Measurements from ENCODE around the gene SLMAP. TPM values are rescaled to one million over a fixed set of nuclear protein-coding genes. Genes with fewer than 3 reads are reported as not detected.
"Not testable (repeated sequence)": the region's sequence is repeated elsewhere in the genome, so short reads cannot be mapped to it uniquely, and the experiment has no call there.

The SLMAP gene
- polyA plus RNA-seq, 12 donors: 48.9 to 102 (median 70.8) TPM; not detected in 1

DNA sequence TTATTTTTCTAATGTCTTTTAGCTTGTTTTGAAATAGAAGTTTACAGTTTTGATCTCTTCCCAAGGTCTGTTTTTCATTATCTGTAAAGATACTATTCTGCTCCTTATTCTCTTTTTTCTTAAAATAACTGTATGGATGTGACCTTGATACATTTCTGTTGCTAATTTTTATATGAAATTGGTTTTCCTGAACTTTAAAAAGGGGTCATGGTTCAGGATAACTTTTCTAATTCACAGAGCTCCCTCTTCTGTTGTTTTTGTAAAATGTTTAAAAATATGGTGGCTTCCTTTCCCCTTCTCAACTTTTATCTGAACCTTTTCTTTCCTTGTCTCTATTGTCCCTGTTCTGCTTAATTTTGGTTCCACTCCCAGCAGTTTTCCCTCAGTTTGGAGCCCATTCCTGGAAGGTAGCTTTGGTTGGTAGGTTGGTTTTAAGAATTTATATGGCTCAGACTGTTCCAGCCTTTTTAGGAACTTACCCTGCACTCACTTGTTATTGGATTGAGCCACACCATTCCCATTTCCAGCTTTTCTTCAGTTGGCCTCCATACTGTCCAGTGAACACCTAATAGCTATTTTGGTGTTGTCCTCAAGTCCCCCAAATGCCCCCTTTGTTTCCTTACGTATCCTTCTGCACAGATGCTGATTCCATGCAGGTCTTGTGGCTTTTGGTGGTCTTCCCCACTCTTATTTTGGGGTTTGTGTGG is 70.3 kb downstream of the SLMAP start:
- no peak for DNase-seq

DNA sequence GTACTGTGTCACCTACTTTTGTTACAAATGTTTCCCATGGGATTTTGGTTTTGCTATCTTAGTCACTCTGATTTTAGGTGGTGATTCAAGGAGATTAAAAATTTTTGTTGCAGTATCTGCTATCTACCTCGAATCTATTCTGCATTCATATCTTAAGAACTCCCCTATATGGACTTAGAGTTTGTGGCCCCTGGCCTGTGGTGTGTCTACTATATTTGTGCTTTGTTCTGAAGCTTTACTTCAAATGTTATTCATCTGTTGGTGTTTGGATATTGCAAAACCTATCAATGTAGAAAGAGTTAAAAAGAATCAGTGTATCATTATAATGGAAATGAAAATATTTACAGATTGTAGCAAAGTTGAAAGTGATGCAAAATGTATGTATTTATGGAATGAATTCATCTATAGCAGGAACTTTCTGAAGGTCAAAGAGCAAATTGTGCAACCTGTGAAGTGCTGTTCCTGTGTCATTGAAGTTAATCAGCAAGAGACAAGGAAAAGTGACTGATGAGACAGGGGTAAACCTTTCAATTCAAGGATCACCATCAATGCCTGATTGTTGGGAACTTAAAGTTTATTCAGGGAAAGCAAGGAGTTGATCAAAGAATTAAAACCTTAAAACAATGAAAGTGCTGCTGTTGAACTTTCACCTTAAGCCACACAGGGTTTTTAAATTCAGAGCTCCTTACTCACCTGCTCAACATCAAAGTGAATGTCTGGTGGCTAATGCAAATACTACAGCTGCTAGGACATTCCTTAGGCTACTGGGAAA is 71.0 kb downstream of the SLMAP start:
- DNase-seq: no peak

DNA sequence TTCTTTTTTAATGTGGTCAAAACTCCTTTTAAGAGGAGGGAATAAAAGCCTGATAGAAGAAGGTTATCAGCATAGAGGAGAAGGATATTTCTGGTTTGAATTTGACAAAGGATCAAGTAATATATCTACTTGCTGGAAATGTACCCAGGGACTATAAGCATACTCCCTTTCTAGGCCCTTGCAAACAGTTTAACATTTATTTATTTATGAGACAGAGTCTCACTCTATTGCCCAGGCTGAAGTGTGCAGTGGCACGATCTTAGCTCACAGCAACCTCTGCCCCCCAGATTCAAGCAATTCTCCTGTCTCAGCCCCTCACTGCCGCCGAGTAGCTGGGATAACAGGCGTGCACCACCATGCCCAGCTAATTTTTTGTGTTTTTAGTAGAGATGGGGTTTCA is 71.6 kb downstream of the SLMAP start:
- no peak for DNase-seq

DNA sequence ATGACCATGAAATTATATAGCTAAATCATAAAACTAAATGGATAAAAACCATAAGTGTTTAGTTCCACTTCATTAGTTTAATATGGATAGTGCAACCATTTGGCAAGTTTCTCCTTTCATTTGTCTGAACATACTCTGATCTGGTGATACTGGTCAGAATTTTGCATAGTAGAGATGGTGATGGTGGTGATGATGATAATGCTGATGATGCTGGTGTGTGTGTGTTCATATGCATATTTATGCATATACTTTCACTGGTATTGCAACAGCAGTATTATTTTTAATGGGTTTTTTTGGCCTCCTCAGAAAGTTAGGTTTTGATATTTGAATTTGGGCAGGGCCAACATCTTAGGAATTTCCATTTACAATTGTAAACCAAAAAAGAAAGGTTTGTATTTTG is 76.4 kb downstream of the SLMAP start:
- no peak for DNase-seq

DNA sequence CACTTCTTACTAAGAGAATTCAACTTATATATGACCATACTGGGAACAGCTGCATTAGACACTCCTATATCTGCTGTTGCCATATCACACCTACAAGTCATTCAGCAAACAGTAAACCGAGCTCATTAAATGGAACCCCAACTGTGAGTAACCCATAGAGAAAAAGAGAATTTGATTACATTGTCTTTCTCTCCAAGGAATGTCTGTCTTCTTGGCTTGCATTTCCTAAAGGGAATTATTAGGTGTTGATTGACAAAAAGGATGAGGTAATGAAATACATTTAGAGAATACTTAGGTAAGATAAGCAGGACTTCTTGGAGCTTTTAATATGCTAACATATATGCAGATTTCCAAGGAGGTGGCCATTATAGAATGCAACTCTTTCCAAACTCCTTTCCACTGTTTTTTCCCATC is 76.8 kb downstream of the SLMAP start:
- DNase-seq: no peak

DNA sequence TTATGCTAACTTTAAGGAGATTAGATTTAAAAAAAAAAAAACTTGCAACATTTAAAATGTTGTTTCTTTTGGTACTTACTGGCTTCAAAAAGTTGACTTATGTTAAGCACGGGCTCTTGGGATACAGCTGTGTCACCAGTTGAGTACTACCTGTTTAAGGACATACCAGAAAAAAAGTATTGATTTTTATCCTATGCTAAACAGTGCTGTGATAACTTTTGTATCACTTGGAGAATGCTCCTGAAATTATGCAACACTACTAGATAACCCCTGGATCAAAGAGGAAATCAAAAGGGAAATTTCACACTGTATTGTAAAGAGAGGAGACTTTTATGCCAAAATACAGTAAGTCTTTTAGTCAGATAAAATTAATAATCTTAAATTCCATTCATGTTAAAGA is 77.7 kb downstream of the SLMAP start:
- DNase-seq: no peak

DNA sequence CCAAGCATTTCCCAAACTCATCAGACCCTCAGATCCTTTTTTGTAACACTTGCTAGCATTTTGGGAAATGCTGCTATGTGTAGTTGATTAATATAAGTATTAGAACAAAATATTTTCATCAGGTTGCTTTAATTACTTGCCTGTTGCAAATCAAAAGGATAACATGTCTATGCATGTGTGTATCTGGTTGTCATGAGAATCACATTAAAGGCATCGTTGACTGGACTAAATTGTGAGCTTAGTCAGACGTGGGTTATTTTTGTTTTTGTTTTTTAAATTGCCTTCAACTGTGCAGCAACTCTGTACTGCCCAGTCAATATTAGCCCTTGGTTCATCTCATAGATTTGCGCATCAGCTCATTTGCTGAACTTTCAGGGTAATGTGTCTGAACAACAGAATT is 81.6 kb downstream of the SLMAP start:
- DNase-seq: no peak

DNA sequence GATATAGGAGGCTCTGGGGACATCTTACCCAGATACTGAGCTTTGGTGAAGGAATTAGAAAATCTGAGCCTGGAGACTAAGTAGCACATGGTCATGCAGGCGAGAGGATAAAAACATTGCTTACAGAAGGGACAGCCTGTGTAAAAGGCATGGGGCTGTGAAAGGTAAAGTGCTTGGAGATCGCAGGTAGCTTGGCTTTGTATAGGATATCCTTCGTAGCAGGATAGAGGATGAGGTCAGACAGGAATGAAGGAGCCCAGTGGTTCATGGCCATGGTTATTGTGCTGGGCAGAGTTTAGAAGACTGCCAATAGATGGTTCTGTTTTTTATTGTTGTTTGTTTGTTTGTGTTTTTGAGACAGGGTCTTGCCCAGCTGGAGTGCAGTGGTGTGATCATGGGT is 82.5 kb downstream of the SLMAP start:
- no peak for DNase-seq

DNA sequence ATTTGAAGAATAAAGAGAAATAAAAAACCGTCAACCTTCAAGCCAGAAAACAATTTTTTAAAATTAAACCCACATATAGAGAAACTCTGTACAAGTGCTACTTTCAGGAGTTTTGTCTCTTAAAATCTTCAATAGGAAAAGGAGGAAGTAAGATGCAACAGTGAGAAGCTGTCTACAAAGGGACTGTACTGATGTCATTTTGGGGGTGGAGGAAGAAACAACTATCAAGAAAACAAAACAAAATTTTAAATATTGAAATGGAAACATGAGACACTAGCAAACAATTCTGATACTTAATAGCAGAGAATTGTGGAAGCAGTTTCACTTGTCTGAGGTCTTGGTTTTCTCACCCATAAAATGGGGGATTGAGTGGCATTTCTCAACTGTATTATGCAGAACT is 84.4 kb downstream of the SLMAP start:
- DNase-seq: no peak

DNA sequence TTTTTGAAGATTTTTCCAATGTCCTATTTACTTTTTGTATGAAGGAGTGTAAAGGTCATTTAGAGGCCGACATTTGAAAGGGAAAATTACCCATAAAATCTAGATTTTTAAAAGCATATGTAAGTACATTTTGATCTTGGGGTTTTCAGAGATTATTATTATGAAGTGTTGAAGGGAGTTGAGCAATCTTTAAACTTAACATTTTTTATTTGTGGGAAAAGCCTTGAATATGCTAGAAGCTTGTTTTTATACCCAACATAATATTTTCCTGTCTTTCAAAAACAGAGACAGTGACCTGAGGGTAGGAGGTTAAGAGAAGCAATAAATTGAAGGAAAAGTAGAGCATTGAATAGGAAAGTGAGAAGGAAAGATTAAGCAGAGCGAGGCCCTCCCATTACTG is 85.7 kb downstream of the SLMAP start:
- DNase-seq: no peak

DNA sequence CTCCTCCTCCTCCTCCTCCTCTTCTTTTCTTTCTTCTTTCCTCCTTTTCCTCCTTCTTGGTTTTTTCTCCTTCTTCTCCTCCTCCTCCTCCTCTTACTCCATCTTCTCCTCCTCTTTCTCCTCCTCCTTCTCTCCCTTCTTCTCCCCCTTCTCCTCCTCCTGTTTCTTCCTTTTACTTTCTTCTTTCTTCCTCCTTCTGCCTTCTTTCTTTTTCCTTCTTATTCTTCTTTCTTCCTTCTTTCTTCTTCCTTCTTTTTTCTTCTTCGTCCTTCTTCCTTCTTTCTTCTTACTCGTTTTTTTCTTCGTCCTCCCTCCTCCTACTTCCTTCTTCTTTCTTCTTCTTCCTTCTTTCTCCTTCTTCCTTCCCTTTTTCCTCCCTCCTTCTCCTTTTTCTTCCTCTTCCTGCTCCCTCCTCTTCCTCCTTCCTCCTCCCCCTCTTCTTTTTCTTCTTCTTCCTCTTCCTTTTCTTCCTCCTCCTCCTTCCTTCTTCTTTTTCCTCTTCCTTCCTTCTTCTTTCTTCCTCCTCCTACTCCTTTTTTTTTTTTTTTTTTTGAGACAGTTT is 92.1 kb downstream of the SLMAP start:
- DNase-seq: no peak

DNA sequence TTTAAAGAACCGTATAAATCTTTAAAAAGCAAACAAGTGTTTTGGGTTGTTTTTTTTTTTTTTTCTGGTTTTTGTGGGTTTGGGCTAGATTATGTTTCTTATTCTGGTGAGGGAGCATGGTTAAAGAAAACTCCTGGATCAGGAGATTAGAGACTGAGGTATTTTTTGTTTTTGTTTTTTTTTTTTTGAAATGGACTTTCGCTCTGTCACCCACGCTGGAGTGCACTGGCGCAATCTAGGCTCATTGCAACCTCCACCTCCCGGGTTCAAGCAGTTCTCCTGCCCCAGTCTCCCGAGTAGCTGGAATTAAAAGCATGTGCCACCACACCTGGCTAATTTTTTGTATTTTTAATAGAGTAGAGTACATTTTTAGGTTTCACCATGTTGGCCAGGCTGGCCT is 95.2 kb downstream of the SLMAP start:
- no peak for DNase-seq

DNA sequence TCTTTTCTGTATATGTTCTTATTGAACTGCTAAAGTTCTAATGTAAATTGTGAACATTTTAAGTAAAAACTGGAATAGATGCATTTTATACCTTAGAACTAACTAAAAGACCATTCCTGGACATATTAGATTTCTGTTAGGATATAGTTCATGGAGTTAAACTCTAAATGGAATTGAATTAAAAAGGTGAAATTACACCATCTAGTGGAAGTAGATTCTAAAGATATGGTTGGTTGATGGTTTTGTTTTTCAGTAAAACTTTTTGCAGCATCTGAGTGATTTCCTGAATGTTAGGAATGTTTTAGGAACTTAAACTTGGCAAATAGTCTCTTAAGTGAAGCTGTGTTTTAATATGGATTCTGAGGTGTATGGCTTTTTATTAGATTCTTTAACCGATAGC is 96.8 kb downstream of the SLMAP start:
- peak; percentile 16 for DNase-seq

DNA sequence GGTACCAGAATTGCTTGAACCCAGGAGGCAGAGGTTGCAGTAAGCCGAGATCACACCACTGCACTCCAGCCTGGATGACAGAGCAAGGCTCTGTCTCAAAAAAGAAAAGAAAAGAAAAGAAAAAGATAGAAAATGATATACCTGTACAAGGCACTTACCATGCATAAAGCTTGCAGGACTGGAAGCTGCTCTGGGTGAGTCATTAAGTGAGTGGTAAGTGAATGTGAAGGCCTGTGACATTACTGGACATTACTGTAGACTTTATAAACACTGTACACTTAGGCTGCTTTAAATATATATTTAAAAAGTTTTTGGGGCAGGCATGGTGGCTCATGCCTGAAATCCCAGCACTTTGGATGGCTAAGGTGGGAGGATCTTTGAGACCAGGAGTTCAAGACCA is 99.2 kb downstream of the SLMAP start:
- no peak for DNase-seq

DNA sequence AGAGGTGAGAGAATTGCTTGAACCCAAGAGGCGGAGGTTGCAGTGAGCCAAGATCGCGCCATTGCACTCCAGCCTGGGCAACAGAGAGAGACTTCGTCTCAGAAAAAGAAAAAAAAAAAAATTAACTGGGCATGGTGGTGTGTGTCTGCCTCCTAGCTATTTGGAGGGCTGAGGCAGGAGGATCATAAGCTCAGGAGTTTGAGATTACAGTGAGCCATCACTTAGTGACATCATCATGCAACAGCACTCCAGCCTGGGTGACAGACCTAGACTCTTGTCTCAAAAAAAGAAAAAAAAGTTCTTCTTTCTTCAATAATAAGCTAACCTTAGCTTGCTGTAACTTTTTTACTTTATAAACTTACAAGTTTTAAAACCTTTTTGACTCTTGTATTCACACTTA is 99.8 kb downstream of the SLMAP start:
- no peak for DNase-seq

DNA sequence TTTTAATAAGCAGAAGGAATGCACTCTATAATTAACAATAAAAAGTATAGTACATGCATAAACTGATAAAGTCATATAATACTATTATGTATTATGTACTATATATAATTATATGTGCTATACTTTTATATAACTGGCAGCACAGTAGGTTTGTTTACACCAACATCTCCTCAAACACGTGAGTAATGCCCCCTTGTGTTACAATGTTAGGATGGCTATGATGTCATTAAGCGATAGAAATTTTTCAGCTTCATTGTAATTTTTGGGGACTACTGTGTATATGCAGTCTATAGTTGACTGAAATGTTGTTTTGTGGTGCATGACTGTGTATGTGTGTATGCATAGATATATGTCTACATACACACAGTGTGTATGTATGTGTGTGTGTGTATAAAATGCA is 100.6 kb downstream of the SLMAP start:
- no peak for DNase-seq

DNA sequence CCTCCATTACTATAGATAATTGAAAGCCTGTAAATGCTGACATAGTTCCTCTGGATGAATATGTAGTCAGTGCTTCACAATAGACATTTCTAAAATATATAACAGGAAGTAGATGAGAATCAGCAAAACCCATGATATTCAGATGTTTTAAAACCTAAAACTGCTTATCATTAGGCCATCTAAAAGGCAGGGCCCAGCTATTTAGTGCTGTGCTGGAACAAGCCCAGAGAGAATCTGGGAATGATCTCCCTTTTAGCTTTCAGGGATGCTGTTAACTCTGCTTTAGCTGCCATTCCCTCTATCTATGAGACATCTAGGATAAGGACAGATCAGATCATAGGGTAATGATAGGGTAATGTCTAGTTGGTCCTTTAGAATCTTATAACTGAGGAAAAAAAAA is 106.8 kb downstream of the SLMAP start:
- DNase-seq: no peak

DNA sequence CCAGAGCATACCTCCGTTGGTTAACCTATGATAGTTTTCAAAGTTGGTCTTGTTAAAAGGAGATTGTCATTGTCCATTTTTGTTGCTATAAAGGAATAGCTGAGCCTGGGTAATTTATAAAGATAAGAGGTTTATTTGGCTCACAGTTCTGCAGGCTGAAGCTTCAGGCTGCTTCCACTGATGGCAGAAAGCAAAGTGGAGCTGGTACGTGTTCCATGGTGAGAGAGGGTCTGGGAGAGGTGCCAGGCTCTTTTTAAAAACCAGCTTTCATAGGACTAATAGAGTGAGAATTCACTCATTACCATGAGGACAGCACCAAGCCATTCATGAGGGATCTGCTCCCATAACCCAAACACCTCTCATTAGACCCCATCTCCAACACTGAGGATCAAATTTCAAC is 107.3 kb downstream of the SLMAP start:
- DNase-seq: no peak

DNA sequence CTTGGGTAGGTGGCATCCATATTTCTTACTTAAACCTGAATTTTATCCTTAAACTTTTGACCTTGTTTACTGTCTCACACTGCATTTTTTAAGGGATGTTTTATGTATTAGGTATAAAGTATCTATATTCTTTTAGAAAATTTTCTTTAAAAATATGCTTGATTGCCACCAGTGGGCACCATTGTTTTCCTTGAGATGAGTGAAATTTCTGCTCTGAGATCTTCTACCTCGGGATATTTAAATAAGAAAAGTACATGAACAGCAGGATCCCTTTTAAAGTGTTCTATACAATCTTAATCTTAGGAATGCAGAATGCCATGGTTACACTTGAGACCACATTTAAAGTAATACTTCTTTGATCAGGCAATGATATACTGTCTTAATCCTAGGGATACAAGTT is 108.7 kb downstream of the SLMAP start:
- DNase-seq: peak; percentile 7

DNA sequence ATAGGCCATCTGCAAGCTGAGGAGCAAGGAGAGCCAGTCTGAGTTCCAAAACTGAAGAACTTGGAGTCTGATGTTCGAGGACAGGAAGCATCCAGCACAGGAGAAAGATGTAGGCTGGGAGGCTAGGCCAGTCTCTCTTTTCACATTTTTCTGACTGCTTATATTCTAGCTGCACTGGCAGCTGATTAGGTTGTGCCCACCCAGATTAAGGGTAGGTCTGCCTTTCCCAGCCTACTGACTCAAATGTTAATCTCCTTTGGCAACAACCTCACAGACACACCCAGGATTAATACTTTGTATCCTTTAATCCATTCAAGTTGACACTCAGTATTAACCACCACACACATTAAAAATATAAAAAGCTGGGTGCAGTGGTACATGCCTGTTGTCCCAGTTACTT is 113.0 kb downstream of the SLMAP start:
- DNase-seq: not testable (repeated sequence)

DNA sequence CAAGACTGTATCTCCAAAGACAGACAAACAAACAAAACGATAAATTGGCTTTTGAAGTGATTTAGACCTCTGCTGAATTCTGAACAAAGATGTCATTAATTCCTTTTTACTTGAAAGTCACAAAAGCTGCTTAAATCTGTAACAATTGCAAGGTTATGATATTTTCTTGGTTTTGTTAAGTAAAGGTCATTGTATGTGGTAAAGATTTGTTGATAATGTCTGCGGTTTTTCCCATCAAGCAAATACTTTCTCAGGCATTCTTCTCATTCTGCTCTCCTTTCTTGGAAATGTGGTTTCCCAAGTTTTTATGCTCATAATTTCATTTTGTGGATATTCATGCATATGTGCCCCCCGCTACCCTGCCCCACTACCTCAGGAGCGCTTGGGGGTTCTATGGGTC is 116.5 kb downstream of the SLMAP start:
- no peak for DNase-seq

DNA sequence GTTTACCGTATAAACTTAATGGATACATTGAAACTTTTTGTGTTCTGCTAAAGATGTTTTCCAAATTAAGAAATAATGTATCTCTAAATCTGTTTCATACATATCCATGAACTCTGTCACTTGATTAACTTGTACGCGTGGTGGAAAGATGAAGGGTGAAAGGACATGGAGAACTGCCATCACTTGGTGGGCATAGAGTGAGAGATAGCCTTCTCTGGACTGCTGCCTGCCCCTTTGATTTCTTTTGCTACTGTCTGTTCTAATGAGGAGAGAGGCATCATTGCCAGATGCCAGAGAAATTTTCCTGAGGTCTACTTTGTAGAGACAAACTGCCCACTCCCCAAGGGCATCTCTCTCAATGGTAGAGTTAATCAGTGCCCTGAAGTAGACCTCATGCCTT is 120.5 kb downstream of the SLMAP start:
- no peak for DNase-seq

DNA sequence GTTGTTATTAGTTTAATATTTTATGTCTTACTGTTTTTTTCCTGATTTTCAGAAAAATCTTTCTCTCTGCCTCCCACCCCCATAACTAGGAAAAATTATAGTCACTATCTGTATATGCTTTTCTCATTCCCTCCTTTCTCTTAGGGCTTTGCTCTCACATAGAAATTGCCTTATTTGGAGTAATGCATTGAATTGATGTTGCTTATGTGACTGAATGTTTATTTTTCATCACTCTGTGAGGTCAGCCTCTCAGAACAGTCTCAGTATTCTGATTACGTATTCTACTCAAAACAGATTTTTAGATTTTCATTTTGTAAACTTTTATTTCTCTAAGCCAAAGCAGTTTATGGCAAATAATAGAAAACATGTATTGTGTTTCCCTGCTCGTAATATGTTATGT is 121.0 kb downstream of the SLMAP start:
- DNase-seq: no peak

Data from muscle of arm (tissue), 12 donors.